Stimulated activated CD4-positive, alpha-beta T cell treated with anti-CD3 and anti-CD28 coated beads, Interleukin-12 subunit alpha, Interleukin-12 subunit beta, amount 100 ng/mL, for 48 hours (primary cell): Measurements from ENCODE around the gene C1orf198.
"Not testable (repeated sequence)": the region's sequence is repeated elsewhere in the genome, so short reads cannot be mapped to it uniquely, and the experiment has no call there.

Experiments used
- DNase-seq, 3 donors: peaks; one replicate each; pipeline ENCODE4 v3.0.0-alpha.2; 2020; ENCODE audit warnings: low read depth in 2 of 3, low spot score in 1 of 3

The C1orf198 gene

GRCh38 chr1:230861489-230861888, 6.8 kb downstream of the C1orf198 start:
- no peak for DNase-seq

- no peak for DNase-seq
Observed at GRCh38 chr1:230860617-230861384, 7.5 kb downstream of the C1orf198 start.

GRCh38 chr1:230858918-230859729, 9.2 kb downstream of the C1orf198 start:
- DNase-seq = no peak

DNA sequence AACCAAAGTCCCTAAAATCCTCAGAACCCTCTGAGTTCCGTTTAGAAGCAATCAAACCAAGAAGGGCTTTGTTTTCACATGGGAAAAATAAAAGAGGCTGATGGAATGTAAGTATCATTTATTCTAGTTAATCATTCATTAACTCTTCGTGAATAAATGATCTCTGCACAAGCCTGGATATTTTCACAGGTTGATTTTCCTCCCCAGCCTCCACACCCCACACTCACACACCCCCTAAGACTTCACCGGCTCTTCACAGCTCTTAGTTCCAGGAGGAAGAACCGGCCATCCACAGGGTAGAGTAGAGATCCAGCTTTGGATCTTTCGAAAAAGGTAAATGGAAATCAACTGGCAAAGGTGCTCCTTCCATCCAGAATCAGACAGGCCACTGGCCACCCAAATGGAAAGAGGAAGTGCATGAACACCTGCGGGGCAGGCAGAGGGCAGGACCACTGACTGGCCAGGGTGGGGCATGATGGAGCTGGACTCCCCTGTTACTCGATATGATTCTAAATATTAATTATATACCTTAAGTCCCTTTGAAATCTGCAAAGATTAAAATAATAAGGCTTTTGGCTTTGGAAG, 10.0 kb downstream of the C1orf198 start:
- DNase-seq = no peak

GRCh38 chr1:230857822-230858221, 10.5 kb downstream of the C1orf198 start:
- no peak for DNase-seq

- DNase-seq = no peak
Observed at GRCh38 chr1:230857077-230857476, 11.2 kb downstream of the C1orf198 start.

DNA sequence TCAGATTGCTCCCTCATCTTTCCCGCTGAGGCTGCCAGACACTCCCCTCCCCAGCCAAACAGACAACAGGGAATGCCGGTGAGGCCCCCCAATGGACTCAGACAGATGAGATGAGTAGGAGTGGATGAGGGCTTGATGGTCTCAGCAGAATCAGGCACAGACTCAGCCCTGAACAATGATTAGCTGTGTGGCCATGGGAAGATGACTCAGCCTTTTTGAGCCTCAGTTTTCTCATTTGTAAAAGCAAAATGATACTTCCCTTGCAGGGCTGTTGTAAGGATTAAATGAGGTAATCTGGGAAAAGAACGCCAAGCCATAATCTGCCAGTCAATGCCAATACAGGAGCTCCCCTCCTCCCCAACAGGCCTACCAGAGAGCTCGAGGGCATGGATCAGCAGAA, 12.4 kb downstream of the C1orf198 start:
- DNase-seq = no peak

DNA sequence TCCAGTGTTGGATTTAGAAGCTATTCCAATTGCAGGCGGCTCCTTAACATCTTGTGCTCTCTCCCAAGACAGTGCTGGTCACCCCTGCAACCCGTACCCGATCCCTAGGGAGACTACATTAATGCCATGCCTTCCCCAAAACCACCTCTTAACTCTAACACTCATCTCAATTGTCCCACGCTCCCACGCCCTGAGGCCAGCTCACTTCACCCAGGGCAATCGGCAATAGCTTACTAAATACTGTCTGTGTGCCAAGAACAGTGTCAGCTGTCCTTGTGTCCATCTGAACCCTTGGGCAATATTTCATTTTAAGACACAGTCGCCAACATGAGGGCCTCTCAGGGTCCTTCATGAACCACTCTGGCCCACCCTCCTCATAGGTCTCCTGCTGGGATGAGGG, 13.9 kb downstream of the C1orf198 start:
- DNase-seq = no peak

DNA sequence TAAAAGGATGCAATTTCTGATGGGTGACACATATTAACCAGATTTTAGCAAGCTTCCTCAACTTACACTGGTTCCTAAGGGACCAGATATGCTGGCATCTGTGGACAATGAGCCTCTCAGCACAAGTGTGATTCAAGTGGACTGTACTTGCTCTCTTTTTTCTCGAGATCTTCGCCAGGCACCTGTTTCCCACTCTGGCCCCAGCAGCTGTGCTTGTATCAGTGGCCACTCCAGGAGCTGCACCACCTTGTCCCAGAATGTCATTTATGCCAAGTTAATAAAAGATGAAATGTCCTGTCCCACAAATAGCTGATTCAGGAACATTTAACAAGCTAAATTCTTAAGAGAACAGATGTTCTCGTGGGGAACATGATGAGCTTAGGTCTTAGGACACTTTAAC, 14.6 kb downstream of the C1orf198 start:
- DNase-seq = no peak

DNA sequence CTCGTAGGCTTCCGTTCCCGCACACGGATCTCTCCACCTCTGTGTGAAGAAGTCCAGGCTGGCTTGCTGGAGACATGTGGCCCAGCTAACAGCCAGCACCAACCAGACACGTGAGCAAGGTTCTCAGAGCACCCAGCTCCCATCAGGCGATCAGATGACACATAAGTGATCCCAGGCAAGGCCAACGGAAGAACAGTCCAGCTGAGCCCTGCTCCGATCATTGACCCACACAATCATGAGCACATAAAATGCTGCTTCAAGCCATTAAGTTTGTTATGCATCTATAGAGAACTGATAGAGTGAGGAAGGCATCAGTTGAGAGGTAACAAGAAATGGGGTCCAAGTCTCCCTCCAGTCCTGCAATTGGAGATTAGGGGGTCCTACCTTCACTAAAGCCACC, 15.4 kb downstream of the C1orf198 start:
- DNase-seq = no peak

GRCh38 chr1:230851291-230851691, 17.0 kb downstream of the C1orf198 start:
- no peak for DNase-seq

DNA sequence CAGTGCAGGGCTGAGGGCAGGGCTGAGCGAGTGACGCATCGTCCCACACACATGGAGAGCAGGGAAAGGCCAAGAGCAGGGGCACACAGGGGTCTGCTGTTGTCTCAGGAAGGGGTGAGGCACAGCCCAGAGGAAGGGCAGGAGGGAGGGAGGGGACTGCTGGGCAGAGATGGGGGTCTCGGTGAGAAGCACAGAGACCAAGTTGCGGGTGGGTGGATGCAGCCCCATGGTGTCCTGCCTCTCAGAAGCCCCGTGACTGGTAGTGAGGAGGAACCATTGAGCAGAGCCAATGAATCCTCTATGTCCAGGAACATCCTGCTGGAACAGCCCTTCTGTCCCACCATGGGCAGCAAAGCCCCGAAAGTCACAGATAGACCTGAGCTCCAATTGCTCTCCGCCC, 17.8 kb downstream of the C1orf198 start:
- no peak for DNase-seq

GRCh38 chr1:230849451-230850224, 18.7 kb downstream of the C1orf198 start:
- DNase-seq = no peak

DNA sequence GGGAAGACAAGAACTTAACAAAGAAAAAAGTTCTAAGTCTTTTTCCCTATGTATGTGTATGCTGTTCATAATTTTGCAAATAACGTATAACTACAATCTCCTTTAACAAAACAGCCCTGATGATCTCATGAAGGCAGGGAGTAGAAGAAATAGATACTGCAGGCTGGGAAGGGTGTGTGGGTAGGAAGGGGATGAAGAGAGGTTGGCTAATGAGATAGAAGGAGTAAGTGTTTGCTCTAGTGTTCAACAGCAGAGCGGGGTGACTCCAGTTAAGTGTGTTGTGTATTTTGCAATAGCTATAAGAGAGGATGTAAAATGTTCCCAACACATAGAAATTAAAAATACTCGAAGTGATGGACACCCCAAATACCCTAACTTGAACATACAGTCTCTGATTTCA, 20.1 kb downstream of the C1orf198 start:
- DNase-seq = no peak

DNA sequence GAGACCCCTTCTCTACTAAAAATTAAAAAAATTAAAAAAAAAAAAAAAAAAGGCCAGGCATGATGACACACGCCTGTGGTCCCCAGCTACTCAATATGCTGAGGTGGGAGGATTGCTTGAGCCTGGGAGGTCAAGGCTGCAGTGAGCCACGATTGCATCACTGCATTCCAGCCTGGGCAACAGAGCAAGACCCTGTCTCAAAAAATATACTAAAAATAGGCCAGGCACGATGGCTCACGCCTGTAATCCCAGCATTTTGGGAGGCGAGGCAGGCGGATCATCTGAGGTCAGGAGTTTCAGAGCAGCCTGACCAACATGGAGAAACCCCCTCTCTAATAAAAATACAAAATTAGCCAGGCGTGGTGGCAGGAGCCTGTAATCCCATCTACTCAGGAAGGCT, 23.1 kb downstream of the C1orf198 start:
- not testable (repeated sequence) for DNase-seq

GRCh38 chr1:230844561-230844960, 23.8 kb downstream of the C1orf198 start:
- DNase-seq = no peak

- DNase-seq = no peak
Observed at GRCh38 chr1:230843503-230844309, 24.6 kb downstream of the C1orf198 start.

- DNase-seq = no peak
Observed at GRCh38 chr1:230842801-230843200, 25.5 kb downstream of the C1orf198 start.

DNA sequence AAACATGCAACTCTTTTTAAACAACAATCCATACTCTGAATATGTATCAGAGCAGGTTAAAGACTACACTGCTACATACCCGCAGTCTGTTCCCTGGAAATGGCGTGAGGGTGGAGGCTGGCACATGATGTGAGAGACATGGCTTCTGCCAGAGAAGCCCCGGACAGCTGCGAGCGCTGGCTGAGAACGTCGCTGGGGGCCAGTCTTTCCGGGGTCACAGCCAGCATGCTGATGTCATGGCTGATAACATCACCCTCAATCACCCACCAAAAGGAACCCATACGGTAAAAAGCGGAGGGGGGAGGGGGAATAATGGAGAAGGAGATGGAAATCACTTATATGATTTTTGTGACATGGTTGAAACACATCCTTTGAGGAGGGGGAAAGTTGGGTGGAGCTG, 29.1 kb downstream of the C1orf198 start:
- no peak for DNase-seq

DNA sequence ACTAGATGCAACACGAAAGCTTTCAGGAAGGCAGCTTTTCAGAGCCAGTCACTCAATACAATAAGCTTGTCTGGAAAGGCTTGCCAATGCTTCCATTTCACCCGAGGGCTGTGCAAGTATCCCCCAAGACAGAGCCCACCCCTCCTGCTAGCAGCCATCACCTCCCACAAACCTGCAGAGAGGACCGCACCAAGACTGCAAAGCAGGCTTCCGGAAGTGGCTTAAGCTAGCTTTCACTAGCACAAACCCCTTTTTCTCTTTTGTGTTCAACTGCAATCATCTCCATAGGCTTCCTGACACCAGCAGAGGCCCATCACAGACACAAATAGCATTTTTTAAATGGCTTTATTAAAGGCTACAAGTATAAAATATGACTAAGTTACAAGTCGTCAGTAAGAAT, 31.5 kb downstream of the C1orf198 start:
- DNase-seq = no peak

DNA sequence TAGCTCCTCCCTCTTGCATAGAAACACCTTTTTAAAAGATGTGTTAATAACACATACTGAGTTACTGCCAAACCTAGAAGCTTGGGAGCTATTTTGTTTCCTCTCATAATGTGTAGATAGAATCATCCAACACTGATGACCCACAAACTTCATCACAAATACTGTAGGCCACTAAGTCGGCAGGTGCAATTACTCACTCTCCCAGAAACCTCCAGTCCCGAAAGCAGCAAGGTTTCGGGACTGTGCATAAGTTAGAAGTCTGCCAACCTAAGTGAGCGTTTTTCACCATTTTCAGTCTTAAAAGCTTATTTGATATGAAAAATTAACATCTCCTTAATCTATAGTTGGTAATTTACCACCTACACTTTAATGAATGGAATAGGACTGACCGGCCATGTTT, 32.0 kb downstream of the C1orf198 start:
- DNase-seq = no peak
